ENCODE measurements around the gene NUDT3. TPM values are rescaled to one million over a fixed set of nuclear protein-coding genes. Genes with fewer than 3 reads are reported as not detected.

The NUDT3 gene
- total and polyA plus RNA-seq, 4 donors = 15.5 to 50.2 (median 33.6) TPM

DNA sequence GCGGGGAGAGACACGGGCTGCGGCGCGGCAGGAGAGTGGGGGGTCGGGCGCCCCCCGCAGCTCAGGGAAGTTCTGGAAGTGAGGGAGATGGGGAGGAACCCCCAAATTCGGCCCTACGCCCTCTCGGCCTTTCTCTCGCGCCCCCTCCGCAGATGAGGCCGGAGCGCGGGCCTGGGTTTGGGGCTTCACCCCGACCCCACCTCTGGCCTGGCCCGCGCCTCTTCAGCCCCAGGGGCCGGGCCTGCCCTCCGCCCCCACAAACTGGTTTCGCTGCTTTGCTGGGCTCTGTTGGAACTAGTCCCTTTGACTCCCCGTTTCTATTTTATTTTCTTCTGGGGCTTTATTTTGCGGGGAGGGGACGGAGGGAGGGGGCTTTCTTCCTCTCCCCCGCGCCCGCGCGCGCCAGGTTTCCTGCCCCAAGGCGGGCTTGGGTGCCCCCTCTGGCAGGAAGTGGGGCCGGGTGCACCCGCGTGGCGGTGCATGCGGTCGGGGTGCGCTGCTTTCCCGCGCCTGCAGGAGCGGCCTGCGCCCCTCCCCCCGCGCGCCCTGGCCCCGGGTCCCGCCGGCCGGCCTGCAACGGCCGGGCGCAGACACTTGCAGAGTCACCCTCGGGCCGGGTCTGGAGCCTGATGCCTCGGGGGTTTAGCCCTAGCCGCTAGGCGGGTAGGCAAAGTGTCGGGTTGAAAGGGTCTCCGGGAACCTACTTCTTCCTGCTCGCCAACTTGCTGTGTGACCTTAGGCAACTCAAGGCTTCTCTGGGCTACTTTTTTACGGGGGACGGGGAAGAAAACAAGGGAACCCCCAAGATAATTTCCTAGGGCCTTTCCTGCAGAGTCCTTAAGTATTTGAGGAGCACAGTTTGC is 154.5 kb downstream of the NUDT3 start:
- H3K4me3 ChIP-seq (ENCODE audit: low read length in 2 of 2) = peak overlapping the region; percentile 81 to 89
- no peaks in the 10 kb centered on the region for H3K4me1 ChIP-seq (ENCODE audit: control insufficient read depth in 1 of 2, insufficient read depth in 2 of 2, low read length in 2 of 2)
- no peaks in the 10 kb centered on the region for H3K9me3 ChIP-seq (ENCODE audit: control insufficient read depth, low read length)
- H3K27me3 ChIP-seq (ENCODE audit: control insufficient read depth in 1 of 2, insufficient read depth in 2 of 2, low read length in 1 of 2) = peaks cover 0 to 2% of the 10 kb centered on the region in 2 donors
- ATAC-seq (ENCODE audit: low FRiP score) (no peak), DNase-seq (peak in 1 of 2 donors; percentile 79)
- no peaks in the 10 kb centered on the region for H3K36me3 ChIP-seq (ENCODE audit: control insufficient read depth in 1 of 2, insufficient read depth in 2 of 2, low read length in 1 of 2)
- WGBS, 2 donors = 15 to 20% methylated on average over 48 to 64 of the region's 64 CpGs
- intact Hi-C loops (cut with DNase I) = no loop called here
- no peak overlapping the region for H3K27ac ChIP-seq (ENCODE audit: low read depth in 1 of 2, low read length in 2 of 2)

DNA sequence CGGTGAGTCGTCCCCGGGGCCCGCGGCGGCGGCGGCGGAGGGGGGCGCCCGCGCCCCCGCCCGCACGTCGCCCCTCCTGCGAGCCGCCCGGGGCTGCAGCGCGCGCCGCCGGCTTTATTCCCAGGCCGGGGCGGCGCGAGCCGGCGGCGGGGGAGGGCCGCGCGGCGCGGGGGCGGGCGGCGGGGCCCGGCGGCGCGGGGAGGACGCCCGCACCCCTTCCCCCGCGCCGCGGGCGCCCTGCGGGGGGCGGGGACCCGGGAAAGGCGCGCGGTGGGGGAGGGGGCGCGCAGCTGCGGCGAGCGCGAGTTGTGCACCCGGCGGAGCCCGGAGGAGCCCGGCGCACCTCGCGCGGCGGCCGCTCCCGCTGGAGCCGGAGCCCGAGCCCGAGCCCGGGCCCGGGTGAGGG is 155.2 kb downstream of the NUDT3 start:
- Histone ChIP-seq H3K9me3 (ENCODE audit: control insufficient read depth, low read length) (no peaks in the 10 kb centered on the region), H3K27me3 (ENCODE audit: control insufficient read depth in 1 of 2, insufficient read depth in 2 of 2, low read length in 1 of 2) (peaks cover 0 to 2% of the 10 kb centered on the region in 2 donors), H3K36me3 (ENCODE audit: control insufficient read depth in 1 of 2, insufficient read depth in 2 of 2, low read length in 1 of 2) (no peaks in the 10 kb centered on the region), H3K27ac (ENCODE audit: low read depth in 1 of 2, low read length in 2 of 2) (peak overlapping the region; percentile 21 to 38), H3K4me3 (ENCODE audit: low read length in 2 of 2) (peak overlapping the region; percentile 81 to 89), H3K4me1 (ENCODE audit: control insufficient read depth in 1 of 2, insufficient read depth in 2 of 2, low read length in 2 of 2) (no peaks in the 10 kb centered on the region)
- WGBS, 2 donors = 0 to 1% methylated on average over 13 to 78 of the region's 78 CpGs
- intact Hi-C loops (cut with DNase I) = no loop called here
- DNase-seq (no peak), ATAC-seq (ENCODE audit: low FRiP score) (no peak)

DNA sequence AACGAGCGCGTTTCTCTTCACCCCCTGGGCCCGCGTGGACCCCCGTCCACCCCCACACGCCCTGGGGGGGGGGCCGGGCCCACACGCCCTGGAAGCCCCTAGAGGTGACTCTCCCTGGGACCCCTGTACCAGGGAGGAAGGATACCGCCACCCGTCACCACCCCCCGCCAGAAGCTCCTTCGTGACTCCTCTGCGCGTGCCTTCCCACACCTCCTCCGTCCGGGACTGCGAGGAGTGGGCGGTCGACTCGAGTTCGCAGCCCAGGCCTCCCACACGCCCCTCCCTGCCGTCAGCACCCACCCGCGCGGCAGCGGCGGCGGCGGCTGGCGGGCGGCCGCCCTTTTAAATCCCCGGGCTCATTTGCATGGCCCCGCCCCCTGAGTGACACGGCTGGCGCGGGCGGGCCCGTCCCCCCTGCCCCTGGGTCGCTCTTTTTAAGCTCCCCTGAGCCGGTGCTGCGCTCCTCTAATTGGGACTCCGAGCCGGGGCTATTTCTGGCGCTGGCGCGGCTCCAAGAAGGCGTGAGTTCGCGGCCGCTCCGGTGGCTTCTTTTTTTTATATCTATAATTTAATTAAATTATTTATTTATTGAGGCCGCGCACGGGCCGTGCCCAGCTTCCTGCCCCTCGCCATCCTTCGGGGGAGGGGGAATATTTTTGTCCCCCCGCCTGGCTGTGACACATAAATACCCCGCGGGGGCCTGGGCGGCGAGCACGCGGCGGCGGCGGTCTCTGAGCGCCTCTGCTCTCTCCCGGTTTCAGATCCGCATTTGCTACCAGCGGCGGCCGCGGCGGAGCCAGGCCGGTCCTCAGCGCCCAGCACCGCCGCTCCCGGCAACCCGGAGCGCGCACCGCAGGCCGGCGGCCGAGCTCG is 155.8 kb downstream of the NUDT3 start, which contains the start of gene HMGA1:
HMGA1 (plus strand) TSS at position 431 of the 873 bp plus-strand sequence. CDS start 3,908 bp downstream, outside the sequence.
- H3K9me3 ChIP-seq (ENCODE audit: control insufficient read depth, low read length) = no peaks in the 10 kb centered on the region
- ATAC-seq (ENCODE audit: low FRiP score) (peak; percentile 93), DNase-seq (peak; percentile 92 to 95)
- intact Hi-C loops (cut with DNase I) = no loop called here
- peaks cover 0 to 2% of the 10 kb centered on the region in 2 donors for H3K27me3 ChIP-seq (ENCODE audit: control insufficient read depth in 1 of 2, insufficient read depth in 2 of 2, low read length in 1 of 2)
- peak within 1 kb of the TSS; percentile 21 to 67 for H3K27ac ChIP-seq (ENCODE audit: low read depth in 1 of 2, low read length in 2 of 2)
- peak within 1 kb of the TSS; percentile 81 to 89 for H3K4me3 ChIP-seq (ENCODE audit: low read length in 2 of 2)
- 2% methylated on average over 83 to 91 of the region's 91 CpGs for WGBS, 2 donors
- H3K36me3 ChIP-seq (ENCODE audit: control insufficient read depth in 1 of 2, insufficient read depth in 2 of 2, low read length in 1 of 2) = no peaks in the 10 kb centered on the region
- H3K4me1 ChIP-seq (ENCODE audit: control insufficient read depth in 1 of 2, insufficient read depth in 2 of 2, low read length in 2 of 2) = no peaks in the 10 kb centered on the region

DNA sequence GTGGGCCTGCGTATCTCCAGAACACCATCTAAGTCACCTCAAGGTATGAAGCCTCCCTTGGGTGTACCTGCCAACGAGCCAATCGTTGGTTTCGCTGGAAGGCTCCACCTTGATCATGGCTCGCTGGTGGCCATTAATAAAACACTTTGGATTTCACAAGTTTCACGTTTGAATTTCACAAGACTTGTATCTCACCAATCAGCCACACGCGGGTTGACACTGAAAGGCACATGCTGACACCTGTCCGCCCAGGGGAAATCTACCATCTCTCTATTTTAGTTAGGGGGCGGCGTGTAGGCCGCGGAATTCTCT is 156.4 kb downstream of the NUDT3 start:
- H3K9me3 ChIP-seq (ENCODE audit: control insufficient read depth, low read length) = no peaks in the 10 kb centered on the region
- intact Hi-C loops (cut with DNase I) = no loop called here
- 42 to 47% methylated on average over 13 of the region's 13 CpGs for WGBS, 2 donors

DNA sequence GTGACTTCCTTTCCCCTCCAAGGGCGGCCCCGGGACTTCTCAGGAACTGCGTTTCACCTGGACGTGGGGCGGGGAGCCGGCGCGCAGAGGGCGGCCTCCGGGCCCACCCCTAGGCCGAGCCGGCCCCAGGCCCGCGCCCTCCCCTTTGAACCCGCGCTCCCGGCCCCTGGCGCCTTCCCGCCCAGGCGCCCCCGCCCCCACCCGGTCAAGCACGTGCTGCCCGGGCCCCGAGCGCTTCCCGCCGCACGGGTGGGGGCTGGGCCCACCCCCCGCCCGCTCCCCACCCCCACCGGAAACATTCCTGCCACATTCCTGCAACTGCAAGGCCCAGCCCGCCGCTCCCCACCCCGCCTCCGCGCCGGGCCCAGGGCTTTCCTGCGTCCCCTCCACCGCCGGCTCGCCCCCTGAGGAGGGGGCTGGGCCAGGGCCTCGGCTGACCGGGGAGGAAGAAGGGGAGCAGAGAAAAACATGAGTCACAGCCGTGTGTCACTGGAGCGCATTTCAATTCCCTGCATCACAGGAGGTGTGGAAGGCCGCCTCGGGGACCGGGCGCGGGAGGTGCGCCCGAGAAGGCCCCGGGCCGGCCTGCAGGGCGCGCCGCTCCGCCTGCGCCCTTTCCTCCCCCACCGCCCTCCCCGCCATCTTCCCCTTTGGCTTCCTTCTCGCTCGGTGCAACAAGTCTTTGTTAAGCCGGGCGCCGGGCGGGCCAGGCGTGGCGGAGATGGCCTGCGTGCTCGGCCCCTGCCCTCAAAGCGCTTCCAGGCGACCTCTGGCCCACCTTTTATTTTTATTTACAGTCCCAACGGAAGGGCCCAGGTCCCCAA is 156.9 kb downstream of the NUDT3 start:
- Histone ChIP-seq H3K9me3 (ENCODE audit: control insufficient read depth, low read length) (no peaks in the 10 kb centered on the region), H3K36me3 (ENCODE audit: control insufficient read depth in 1 of 2, insufficient read depth in 2 of 2, low read length in 1 of 2) (no peaks in the 10 kb centered on the region), H3K27me3 (ENCODE audit: control insufficient read depth in 1 of 2, insufficient read depth in 2 of 2, low read length in 1 of 2) (peaks cover 0 to 2% of the 10 kb centered on the region in 2 donors), H3K27ac (ENCODE audit: low read depth in 1 of 2, low read length in 2 of 2) (peak overlapping the region; percentile 8 to 49), H3K4me1 (ENCODE audit: control insufficient read depth in 1 of 2, insufficient read depth in 2 of 2, low read length in 2 of 2) (no peaks in the 10 kb centered on the region), H3K4me3 (ENCODE audit: low read length in 2 of 2) (no peak overlapping the region)
- WGBS, 2 donors = 23 to 24% methylated on average over 57 to 75 of the region's 75 CpGs
- intact Hi-C loops (cut with DNase I) = no loop called here
- ATAC-seq (ENCODE audit: low FRiP score) = peak; percentile 58
- peak; percentile 72 to 88 for DNase-seq

More for the DNA sequence above, 156.4 kb downstream of the NUDT3 start:
- ATAC-seq (ENCODE audit: low FRiP score) (no peak), DNase-seq (no peak)
- H3K4me1 ChIP-seq (ENCODE audit: control insufficient read depth in 1 of 2, insufficient read depth in 2 of 2, low read length in 2 of 2) = no peaks in the 10 kb centered on the region
- H3K27me3 ChIP-seq (ENCODE audit: control insufficient read depth in 1 of 2, insufficient read depth in 2 of 2, low read length in 1 of 2) = peaks cover 0 to 2% of the 10 kb centered on the region in 2 donors
- H3K27ac ChIP-seq (ENCODE audit: low read depth in 1 of 2, low read length in 2 of 2) = peak overlapping the region; percentile 8 to 67
- H3K36me3 ChIP-seq (ENCODE audit: control insufficient read depth in 1 of 2, insufficient read depth in 2 of 2, low read length in 1 of 2) = no peaks in the 10 kb centered on the region
- H3K4me3 ChIP-seq (ENCODE audit: low read length in 2 of 2) = peak overlapping the region in 1 of 2 donors; percentile 89

DNA sequence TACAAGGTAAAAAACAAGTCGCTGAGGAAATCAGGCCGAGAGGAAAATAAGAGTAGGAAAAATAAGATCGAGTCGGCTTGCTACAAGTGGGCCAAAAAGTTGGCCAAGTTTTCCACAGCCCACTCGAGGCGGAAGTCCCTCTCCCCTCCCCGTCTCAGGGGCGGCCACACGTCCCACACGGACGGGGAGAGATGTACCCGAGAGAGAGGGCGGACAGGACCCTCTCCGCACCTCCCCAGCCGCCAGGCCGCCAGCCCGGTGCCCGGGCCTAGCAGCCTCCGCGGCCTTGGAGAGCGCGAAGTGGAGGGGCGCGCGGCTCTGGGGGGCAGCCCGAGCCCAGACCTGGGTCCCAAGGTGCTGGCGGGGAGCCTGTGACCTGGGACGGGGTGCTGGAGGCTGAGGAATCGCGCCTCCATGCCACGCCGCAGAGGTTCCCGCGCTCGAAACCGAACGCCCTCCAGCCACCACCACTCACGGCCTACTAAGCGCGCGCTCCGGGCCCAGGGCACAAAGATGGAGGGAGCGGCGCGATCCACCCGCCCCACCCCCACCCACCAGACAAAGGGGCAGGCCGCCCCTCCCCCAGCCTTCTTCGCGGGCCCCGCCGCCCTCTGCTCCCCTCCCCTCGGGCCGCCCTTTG is 157.7 kb downstream of the NUDT3 start:
- 88 to 90% methylated on average over 26 to 53 of the region's 53 CpGs for WGBS, 2 donors
- no peak for ATAC-seq (ENCODE audit: low FRiP score)
- Histone ChIP-seq H3K27ac (ENCODE audit: low read depth in 1 of 2, low read length in 2 of 2) (no peak overlapping the region), H3K4me1 (ENCODE audit: control insufficient read depth in 1 of 2, insufficient read depth in 2 of 2, low read length in 2 of 2) (no peaks in the 10 kb centered on the region), H3K9me3 (ENCODE audit: control insufficient read depth, low read length) (no peaks in the 10 kb centered on the region), H3K27me3 (ENCODE audit: control insufficient read depth in 1 of 2, insufficient read depth in 2 of 2, low read length in 1 of 2) (peaks cover 0 to 2% of the 10 kb centered on the region in 2 donors), H3K4me3 (ENCODE audit: low read length in 2 of 2) (no peak overlapping the region), H3K36me3 (ENCODE audit: control insufficient read depth in 1 of 2, insufficient read depth in 2 of 2, low read length in 1 of 2) (no peaks in the 10 kb centered on the region)
- DNase-seq = peak in 1 of 2 donors; percentile 76
- intact Hi-C loops (cut with DNase I) = no loop called here

DNA sequence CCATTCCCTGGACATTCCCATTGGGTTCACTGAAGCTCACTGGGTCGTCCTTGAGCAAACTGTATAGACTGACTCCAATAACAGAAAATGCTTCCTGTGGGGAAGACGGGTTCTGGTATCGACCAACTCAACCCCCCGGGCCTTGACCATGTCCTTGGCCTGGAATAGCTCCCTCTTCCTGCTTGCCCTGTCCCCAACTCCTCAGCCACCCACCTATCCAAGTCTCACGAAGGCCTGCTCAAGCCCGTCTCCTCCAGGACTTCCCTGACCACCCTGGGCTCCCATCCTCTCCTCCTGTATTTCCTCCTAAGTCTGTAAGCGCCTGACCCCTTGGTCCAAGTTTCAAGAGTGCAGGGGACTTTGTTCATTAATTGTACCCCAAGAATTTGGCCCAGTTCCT is 158.6 kb downstream of the NUDT3 start:
- intact Hi-C loops (cut with DNase I) = no loop called here
- no peaks in the 10 kb centered on the region for H3K36me3 ChIP-seq (ENCODE audit: control insufficient read depth in 1 of 2, insufficient read depth in 2 of 2, low read length in 1 of 2)
- no peaks in the 10 kb centered on the region for H3K4me1 ChIP-seq (ENCODE audit: control insufficient read depth in 1 of 2, insufficient read depth in 2 of 2, low read length in 2 of 2)
- H3K4me3 ChIP-seq (ENCODE audit: low read length in 2 of 2) = no peak overlapping the region
- no peaks in the 10 kb centered on the region for H3K9me3 ChIP-seq (ENCODE audit: control insufficient read depth, low read length)
- peaks cover 0 to 2% of the 10 kb centered on the region in 2 donors for H3K27me3 ChIP-seq (ENCODE audit: control insufficient read depth in 1 of 2, insufficient read depth in 2 of 2, low read length in 1 of 2)
- WGBS, 2 donors = 90 to 92% methylated on average over 7 of the region's 7 CpGs
- ATAC-seq (ENCODE audit: low FRiP score) = no peak
- DNase-seq = peak in 1 of 2 donors; percentile 26
- no peak overlapping the region for H3K27ac ChIP-seq (ENCODE audit: low read depth in 1 of 2, low read length in 2 of 2)

DNA sequence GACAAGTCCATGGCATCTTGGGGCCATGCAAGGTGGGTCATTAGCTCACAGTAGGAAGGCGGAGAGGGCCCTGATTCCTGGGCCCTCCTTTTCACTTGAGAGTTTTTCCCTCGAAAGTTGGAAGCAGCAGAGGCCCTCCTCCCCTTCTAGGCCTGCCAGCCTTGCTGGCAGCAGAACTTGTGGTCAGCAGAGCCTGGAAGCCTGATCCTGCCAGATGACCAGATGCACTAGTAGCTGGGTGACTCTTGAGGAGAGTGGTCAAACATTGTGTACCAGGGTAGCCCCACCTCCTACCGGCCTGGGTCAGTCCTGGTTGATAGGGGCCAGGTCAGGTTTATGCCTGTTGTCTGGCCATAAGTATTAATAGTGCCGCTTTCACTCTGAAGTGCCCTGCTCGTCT is 159.6 kb downstream of the NUDT3 start:
- DNase-seq = peak in 1 of 2 donors; percentile 57
- WGBS, 2 donors = 31 to 39% methylated on average over 5 of the region's 5 CpGs
- ATAC-seq (ENCODE audit: low FRiP score) = no peak
- H3K36me3 ChIP-seq (ENCODE audit: control insufficient read depth in 1 of 2, insufficient read depth in 2 of 2, low read length in 1 of 2) = no peaks in the 10 kb centered on the region
- H3K27ac ChIP-seq (ENCODE audit: low read depth in 1 of 2, low read length in 2 of 2) = no peak overlapping the region
- intact Hi-C loops (cut with DNase I) = no loop called here
- H3K9me3 ChIP-seq (ENCODE audit: control insufficient read depth, low read length) = no peaks in the 10 kb centered on the region
- no peaks in the 10 kb centered on the region for H3K4me1 ChIP-seq (ENCODE audit: control insufficient read depth in 1 of 2, insufficient read depth in 2 of 2, low read length in 2 of 2)
- H3K27me3 ChIP-seq (ENCODE audit: control insufficient read depth in 1 of 2, insufficient read depth in 2 of 2, low read length in 1 of 2) = peaks cover 0 to 2% of the 10 kb centered on the region in 2 donors
- H3K4me3 ChIP-seq (ENCODE audit: low read length in 2 of 2) = no peak overlapping the region

Measured in aorta (tissue), 5 donors.